ENCODE data around the gene KLRC4. TPM values are rescaled to one million over a fixed set of nuclear protein-coding genes. Genes with fewer than 3 reads are reported as not detected.
"Not testable (repeated sequence)": the region's sequence is repeated elsewhere in the genome, so short reads cannot be mapped to it uniquely, and the experiment has no call there.

Gene KLRC4, protein sequence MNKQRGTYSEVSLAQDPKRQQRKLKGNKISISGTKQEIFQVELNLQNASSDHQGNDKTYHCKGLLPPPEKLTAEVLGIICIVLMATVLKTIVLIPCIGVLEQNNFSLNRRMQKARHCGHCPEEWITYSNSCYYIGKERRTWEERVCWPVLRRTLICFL
- not detected in 2 replicates for total RNA-seq (2014; rRNA removed; shearing (Covaris generic))

DNA sequence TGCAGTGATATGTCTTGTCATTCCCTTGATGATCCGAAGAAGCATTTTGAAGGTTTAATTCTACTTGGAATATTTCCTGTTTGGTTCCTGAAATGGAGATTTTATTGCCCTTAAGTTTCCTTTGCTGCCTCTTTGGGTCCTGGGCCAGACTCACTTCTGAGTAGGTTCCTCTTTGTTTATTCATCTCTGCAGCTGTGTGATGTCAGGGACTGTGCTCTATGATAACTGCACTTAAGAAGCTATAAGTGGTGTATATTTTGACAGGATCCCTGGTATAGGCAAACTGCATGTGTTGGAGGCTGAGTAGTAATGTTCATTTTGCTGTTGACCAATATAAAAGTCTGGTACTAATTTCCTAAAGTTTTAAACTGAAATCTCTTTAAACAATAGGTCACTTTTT is at the start of gene KLRC4:
TSS of gene KLRC4 (minus strand) at position 366 of the 400 bp plus-strand sequence. CDS start at position 184, 182 bp downstream.
- peak; percentile 25 for DNase-seq (ENCODE audit: low spot score)

DNA sequence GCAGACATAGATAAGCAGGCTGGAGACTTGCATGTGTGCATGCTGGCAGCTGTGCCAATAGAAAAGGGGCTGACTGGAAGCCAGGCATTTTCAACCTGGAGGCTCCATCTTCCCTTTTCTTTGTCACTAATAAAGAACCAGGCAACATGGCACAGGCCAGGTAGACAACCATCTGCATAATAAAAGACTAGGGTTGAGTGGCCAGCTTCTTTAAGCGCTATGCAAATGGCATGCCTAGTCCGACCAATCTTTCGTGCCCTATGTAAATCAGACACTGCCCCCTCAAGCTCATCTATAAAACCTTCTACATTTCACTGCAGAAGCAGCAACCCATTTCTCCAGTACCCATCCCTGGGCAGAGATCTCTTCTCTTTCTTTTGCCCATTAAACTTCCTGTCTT is 48.2 kb upstream of the KLRC4 start:
- DNase-seq (ENCODE audit: low spot score): no peak

DNA sequence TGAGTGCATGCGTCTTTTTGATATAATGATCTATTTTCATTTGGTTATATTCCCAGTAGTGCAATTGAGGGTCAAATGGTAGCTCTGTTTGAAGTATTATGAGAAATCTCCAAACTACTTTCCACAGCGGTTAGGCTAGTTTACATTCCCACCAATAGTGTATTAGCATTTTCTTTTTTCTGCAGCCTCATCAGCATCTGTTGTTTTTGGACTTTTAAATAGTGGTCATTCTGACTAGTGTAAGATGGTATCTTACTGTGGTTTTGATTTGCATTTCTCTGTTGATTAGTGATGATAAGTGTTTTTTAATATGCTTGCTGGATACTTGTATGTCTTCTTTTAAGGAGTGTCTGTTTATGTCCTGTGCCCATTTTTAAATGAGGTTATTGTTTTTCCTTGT is 47.3 kb upstream of the KLRC4 start:
- no peak for DNase-seq (ENCODE audit: low spot score)

DNA sequence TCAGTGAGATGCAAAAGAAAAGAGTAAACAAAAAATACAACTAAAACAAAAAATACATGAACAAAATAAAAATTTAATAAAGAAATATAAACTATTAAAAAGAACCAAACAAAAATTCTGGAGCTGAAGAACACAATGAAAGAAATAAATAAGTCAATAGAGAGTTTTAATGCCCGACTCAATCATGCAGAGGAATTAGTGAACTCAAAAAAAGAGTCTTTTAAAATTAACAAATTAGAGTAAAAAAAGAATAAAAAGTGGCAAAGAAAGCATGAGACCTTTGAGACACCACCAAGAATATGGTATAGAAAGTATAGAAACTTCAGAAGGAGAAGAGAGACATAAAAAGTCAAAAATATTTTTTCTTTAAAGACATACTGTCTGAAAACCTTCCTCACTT is 46.2 kb upstream of the KLRC4 start:
- DNase-seq (ENCODE audit: low spot score): no peak

DNA sequence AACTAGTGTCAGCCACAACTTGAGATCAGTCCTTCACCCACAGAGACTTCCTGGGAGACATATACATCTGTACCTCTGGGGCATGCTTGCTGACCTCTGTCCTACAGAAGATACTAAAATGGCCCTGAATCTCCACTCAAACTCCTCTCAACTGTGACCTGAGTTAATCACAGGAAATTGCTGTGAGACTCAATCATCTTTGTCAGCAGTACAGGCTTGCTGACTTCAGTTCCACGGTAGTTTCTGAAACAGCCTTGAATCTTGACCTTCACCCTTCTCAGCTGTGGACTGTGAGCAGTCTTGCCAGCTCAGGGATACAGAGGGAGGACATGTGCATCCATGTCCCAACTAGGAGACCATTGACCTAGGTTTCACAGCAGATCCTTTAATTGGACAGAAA is 45.0 kb upstream of the KLRC4 start:
- no peak for DNase-seq (ENCODE audit: low spot score)

DNA sequence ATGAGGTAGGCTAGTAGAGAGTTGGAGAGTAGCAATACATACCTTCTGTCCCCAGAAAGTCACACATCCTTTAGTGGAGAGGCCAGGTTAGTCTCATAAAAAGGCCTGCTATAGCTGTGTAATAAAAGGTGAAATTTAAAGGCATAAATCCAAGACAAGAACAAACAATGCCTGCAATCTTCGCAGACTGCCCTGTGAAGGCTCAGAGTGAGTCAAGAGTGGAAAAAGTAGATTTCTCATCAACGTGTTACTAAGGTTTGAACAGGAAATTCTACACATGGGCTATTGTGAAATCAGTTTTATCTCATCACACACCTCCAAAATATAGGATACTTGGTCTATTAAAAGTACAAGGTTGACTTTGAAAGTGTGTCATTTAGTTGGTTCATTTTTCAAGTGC is 43.6 kb upstream of the KLRC4 start, which contains the start of gene KLRC1:
TSS of gene KLRC1 (minus strand) at position 222 of the 400 bp plus-strand sequence. CDS start 2,221 bp downstream, outside the sequence.
- no peak for DNase-seq (ENCODE audit: low spot score)

DNA sequence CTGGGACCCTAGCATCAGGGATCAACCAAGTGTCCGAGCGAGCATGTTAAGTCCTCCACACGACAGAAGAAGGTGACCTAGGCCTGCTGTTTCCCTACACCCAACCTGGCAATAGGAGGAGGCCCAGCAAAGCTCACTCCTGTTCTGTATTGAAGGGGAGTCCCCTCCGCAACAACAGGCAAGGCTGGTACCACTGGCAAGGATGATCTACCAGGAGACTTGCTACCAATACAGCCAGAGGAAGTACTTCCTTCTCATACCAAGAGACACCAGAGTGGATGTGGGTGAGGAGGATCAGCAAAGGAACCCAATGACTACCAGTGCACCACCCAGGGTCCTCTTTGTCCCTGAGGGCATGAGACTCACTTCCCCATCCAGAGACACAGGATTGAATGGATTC is 38.7 kb upstream of the KLRC4 start:
- DNase-seq (ENCODE audit: low spot score): no peak

DNA sequence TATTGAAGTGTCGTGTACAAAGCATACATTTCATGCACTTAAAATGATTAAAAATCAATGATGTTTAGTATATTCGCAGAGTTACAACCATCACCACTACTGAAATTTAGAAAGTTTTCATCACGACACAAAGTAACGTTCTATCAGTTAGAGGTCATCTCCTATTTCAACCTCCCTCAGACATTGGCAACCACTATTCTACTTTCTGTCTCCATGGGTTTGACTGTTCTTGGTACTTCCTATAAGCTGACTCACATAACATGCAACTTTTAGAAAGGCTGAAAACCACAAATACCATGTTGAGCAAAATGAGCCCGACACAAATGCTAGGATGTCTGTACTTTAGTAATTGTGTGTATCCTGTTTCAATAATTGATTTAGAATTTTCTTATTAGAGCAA is 36.5 kb upstream of the KLRC4 start:
- DNase-seq (ENCODE audit: low spot score): peak; percentile 33

DNA sequence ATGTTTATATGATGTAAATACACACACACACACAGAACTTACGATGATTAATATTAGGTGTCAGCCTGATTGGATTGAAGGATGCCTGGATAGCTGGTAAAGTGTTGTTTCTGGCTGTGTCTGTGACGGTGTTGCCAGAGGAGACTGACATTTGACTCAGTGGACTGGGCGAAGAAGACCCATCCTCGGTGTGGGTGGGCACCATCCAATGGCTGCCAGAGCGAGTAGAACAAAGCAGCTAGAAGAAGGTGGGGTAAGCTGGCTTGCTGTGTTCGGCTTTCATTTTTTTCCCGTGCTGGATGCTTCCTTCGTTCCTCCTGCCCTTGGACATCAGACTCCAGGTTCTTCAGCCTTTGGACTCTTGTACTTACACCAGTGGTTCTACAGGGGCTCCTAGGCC is 31.6 kb upstream of the KLRC4 start:
- DNase-seq (ENCODE audit: low spot score): not testable (repeated sequence)

DNA sequence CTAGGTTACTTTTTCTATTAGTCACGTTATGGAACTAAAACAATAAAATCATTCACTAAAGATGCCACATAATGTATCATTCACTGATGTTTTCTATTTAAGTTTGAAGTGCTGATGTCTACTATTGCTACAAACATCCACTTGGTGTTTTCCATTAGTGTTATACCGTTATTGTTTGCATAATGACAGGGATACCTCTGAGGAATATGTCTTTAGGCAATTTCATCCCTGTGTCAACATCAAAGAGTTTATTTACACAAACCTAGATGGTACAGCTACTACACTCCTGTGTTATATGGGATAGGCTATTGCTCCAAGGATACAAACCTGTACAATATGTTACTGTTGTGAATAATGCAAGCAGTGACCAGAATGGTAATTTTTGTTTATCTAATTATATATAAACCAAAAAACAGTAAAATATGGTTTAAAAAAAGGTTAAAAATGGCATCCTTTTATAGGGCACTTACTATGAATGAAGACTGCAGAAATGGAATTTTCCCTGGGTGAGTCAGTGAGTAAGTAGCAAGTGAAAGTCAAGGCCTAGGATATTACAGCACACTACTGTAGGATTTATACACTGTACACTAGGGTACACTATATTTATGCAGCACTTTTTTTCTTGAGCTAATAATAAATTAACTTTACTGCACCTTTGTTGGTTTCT is 30.2 kb upstream of the KLRC4 start:
- DNase-seq (ENCODE audit: low spot score): not testable (repeated sequence)

DNA sequence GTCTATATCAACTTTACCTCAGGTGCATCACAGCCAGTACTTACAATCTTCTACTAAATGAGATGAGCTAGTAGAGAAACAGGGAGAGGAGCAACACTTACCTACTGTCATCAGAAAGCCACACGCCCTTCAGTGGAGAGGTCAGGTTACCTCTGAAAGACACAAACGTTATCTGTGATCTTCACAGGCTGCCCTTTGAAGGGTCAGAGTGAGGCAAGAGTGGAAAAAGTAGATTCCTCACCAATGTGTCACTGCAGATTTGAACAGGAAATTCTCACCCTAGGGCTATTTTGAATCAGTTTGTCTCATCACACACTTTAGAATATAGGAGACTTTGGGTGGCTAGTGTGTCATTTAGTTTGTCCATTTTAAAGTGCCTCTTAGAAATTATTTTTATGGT is 28.0 kb upstream of the KLRC4 start:
- not testable (repeated sequence) for DNase-seq (ENCODE audit: low spot score)

DNA sequence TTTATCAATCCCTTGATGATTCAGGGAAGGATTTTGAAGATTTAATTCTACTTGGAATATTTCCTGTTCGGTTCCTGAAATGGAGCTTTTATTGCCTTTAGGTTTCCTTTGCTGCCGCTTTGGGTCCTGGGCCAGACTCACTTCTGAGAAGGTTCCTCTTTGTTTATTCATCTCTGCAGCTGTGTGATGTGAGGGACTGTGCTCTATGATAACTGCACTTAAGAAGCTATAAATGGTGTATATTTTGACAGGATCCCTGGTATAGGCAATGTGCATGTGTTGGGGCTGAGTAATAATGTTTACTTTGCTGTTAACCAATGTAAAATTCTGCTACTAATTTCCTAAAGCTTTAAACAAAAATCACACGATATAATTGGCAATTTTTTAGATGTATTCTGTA is 26.3 kb upstream of the KLRC4 start, which contains the start of gene KLRC2:
TSS of gene KLRC2 (minus strand) at position 195 of the 400 bp plus-strand sequence. CDS start at position 171, 24 bp downstream.
- DNase-seq (ENCODE audit: low spot score): peak; percentile 49

DNA sequence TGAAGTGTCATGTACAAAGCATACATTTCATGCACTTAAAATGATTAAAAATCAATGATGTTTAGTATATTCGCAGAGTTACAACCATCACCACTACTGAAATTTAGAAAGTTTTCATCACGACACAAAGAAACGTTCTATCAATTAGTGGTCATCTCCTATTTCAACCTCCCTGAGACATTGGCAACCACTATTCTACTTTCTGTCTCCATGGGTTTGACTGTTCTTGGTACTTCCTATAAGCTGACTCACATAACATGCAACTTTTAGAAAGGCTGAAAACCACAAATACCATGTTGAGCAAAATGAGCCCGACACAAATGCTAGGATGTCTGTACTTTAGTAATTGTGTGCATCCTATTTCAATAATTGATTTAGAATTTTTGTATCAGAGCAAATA is 21.1 kb upstream of the KLRC4 start:
- DNase-seq (ENCODE audit: low spot score): not testable (repeated sequence)

DNA sequence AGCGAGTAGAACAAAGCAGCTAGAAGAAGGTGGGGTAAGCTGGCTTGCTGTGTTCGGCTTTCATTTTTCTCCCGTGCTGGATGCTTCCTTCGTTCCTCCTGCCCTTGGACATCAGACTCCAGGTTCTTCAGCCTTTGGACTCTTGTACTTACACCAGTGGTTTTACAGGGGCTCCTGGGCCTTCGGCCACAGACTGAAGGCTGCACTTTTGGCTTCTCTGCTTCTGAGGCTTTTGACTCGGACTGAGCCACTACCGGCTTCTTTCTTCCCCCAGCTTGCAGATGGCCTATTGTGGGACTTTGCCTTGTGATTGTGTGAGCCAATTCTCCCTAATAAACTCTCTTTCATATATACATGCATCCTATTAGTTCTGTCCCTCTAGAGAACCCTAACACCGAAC is 16.4 kb upstream of the KLRC4 start:
- DNase-seq (ENCODE audit: low spot score): not testable (repeated sequence)

DNA sequence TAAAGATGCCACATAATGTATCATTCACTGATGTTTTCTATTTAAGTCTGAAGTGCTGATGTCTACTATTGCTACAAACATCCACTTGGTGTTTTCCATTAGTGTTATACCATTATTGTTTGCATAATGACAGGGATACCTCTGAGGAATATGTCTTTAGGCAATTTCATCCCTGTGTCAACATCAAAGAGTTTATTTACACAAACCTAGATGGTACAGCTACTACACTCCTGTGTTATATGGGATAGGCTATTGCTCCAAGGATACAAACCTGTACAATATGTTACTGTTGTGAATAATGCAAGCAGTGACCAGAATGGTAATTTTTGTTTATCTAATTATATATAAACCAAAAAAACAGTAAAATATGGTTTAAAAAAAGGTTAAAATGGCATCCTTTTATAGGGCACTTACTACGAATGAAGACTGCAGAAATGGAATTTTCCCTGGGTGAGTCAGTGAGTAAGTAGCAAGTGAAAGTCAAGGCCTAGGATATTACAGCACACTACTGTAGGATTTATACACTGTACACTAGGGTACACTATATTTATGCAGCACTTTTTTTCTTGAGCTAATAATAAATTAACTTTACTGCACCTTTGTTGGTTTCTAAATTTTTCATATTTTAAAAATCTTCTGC is 14.8 kb upstream of the KLRC4 start:
- not testable (repeated sequence) for DNase-seq (ENCODE audit: low spot score)

DNA sequence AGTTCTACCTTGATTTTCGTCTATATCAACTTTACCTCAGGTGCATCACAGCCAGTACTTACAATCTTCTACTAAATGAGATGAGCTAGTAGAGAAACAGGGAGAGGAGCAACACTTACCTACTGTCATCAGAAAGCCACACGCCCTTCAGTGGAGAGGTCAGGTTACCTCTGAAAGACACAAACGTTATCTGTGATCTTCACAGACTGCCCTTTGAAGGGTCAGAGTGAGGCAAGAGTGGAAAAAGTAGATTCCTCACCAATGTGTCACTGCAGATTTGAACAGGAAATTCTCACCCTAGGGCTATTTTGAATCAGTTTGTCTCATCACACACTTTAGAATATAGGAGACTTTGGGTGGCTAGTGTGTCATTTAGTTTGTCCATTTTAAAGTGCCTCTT is 12.6 kb upstream of the KLRC4 start:
- DNase-seq (ENCODE audit: low spot score): not testable (repeated sequence)

DNA sequence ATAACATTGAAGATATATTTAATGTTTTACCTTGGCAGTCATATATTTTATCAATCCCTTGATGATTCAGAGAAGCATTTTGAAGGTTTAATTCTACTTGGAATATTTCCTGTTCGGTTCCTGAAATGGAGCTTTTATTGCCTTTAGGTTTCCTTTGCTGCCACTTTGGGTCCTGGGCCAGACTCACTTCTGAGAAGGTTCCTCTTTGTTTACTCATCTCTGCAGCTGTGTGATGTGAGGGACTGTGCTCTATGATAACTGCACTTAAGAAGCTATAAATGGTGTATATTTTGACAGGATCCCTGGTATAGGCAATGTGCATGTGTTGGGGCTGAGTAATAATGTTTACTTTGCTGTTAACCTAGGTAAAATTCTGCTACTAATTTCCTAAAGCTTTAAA is 10.8 kb upstream of the KLRC4 start, which contains the start of gene KLRC3:
TSS of gene KLRC3 (minus strand) at position 262 of the 400 bp plus-strand sequence. CDS start at position 217, 45 bp downstream.
- DNase-seq (ENCODE audit: low spot score): not testable (repeated sequence)

DNA sequence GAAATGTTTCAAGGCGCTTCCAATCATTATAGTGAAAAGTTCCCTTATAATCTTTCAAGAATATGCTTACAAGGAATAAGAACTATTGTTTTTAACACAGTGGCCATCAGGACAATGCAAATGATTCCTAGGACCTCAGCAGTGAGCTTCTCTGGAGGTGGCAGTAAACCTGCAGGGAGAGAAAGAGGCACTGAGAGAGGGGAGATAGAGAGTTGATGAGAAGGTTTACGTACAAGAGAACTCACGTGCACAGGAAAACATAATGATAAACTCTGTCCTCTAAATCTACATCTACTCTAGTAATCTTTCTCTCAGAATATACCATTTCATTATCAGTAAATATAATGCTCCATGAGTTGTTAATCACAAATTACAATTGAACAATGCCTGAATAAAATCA is 715 bp downstream of the KLRC4 start:
- DNase-seq (ENCODE audit: low spot score): no peak

DNA sequence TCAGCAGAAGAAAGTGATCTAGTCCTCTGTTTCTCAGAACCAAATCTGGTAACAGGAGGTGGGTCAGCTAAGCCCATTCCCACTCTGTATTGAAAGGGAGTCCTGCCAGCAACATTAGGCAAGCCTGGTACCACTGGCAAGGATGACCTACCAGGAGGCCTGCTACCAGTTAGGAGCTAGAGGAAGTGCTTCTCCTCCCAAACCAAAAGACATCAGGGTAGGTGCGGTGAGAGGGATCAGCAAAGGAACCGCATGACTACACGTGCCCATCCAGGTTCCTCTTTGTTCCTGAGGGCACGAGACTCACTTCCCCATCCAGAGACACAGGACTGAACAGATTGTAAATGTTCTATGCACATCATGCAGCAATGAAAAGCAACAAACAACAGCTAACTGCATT is 2.8 kb downstream of the KLRC4 start:
- no peak for DNase-seq (ENCODE audit: low spot score)

DNA sequence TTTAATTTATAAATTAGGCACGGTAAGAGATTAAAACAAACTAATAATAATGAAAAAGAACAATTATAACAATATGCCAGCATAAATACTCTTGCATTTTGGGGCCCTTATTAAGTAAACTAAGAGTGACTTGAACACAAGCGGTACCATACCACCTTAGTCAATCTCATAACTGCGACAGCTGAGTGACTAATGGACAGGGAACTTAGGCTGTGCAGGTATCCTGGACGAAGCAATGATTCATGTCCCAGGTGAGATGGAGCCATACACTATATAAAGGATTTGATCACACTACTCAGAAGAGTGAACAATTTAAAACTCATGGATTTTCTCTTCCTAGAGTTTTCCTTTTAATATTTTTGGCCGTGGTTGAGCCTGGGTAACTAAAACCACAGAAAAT is 4.3 kb downstream of the KLRC4 start:
- DNase-seq (ENCODE audit: low spot score): no peak

DNA sequence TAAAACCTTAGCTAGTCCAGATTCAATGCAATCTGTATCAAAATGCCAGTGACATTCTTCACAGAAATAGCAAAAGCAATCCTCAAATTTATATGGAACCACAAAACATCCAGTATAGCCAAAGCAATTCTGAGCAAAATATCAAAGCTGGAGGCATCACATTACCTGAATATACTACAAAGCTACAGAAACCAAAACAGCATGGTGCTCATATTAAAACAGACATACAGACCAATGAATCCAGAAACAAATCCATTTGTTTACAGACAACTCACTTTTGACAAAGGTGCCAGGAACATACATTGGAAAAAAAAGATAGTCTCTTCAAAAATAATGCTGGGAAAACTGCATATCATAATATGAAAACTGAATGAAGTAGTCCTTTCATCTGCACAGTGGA is 4.8 kb downstream of the KLRC4 start:
- no peak for DNase-seq (ENCODE audit: low spot score)

DNA sequence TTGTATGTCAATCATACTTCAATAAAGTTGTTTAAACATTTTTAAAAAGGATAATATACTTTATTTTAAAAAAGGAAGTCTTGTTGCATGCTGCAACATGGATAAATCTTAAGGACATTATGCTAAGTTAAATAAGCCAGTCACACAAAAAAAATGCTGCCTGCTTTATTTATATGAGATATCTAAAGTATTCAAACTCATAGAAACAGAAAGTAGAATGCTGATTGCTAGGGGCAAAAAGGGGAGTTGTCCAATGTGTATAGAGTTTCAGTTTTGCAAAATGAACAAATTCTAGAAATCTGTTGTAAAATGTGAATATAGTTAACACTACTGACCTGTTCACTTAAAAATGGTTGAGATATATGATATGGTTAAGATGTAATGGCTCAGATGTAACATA is 8.7 kb downstream of the KLRC4 start:
- DNase-seq (ENCODE audit: low spot score): no peak

DNA sequence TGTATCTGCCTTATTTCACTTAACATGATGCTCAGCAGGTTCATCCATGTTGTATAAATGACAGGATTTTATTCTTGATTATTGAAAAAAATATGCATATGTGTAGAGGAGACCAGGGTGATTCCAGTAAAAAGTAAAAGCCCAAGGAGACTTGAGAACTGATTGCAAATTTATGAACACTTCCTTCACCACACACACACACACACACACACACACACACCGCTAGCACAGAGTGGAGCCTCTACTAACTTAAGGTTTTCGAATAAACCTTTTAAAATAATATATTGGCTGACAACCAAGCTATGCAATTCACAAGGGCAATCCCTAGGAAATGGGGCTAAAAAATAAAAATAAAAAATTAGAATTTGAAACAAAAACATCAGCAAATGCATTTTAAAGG is 11.4 kb downstream of the KLRC4 start:
- no peak for DNase-seq (ENCODE audit: low spot score)

Measured in H4 (cell line).